Activated CD8-positive, alpha-beta T cell treated with anti-CD3 and anti-CD28 coated beads for 36 hours (primary cell): ENCODE results near the gene PTPRK. TPM values are rescaled to one million over a fixed set of nuclear protein-coding genes. Genes with fewer than 3 reads are reported as not detected.

Experiments used
- ATAC-seq: fragments of 200-7000 bp; cut with Tn5 transposase; one replicate; pipeline ENCODE4 v1.10.0; 2021; ENCODE audit warnings: mild to moderate bottlenecking, moderate library complexity
- CTCF ChIA-PET: fragments of 350-600 bp; sonication (Branson Sonifier 250); formaldehyde crosslinking; loops from one replicate; lab custom pipeline; 2021; ENCODE audit warnings: antibody characterized with exemption; lab: Charles Lee
- POLR2A ChIA-PET: fragments of 350-600 bp; sonication (Branson Sonifier 250); formaldehyde crosslinking; loops from one replicate; lab custom pipeline; 2021; ENCODE audit warnings: antibody characterized with exemption; lab: Charles Lee
- DNase-seq: peaks from one replicate; pipeline ENCODE4 v3.0.0-alpha.2; 2020
- H3K27ac Mint-ChIP-seq: one replicate; pipeline ENCODE4 v1.8.0; 2021; ENCODE audit warnings: mild to moderate bottlenecking, mixed read lengths
- H3K27me3 Mint-ChIP-seq: one replicate; pipeline ENCODE4 v1.8.0; 2021; ENCODE audit warnings: mixed read lengths
- H3K36me3 Mint-ChIP-seq: one replicate; pipeline ENCODE4 v1.8.0; 2021; ENCODE audit warnings: low read depth, mixed read lengths
- H3K4me1 Mint-ChIP-seq: one replicate; pipeline ENCODE4 v1.8.0; 2021; ENCODE audit warnings: low read depth, mixed read lengths
- H3K4me3 Mint-ChIP-seq: one replicate; pipeline ENCODE4 v1.8.0; 2021; ENCODE audit warnings: mild to moderate bottlenecking, moderate library complexity, mixed read lengths
- H3K9me3 Mint-ChIP-seq: one replicate; pipeline ENCODE4 v1.8.0; 2021; ENCODE audit warnings: mixed read lengths
- CTCF ChIP-seq: fragments of 200-600 bp; IDR thresholded peaks from one replicate; pipeline ENCODE4 v1.8.0; 2022; ENCODE audit warnings: antibody characterized with exemption, mild to moderate bottlenecking
- intact Hi-C: fragments of 100-400 bp; cut with micrococcal nuclease; formaldehyde crosslinking; loops from one replicate; pipeline ENCODE4 v1.10.0; 2022
- total RNA-seq, 2 experiments: library from RNA; stranded (reverse); gene quantifications; one replicate each; pipeline ENCODE4 v1.2.3, GENCODE V29; 2021

Gene PTPRK
- total RNA-seq, 2 experiments from 2014 or later = 7.7 to 8.9 TPM

- TF ChIP-seq CTCF = no peak
- no peaks in the 10 kb centered on the region for H3K27me3 Mint-ChIP-seq
- H3K27ac Mint-ChIP-seq = no peak overlapping the region
- H3K36me3 Mint-ChIP-seq = peaks cover 1% of the 10 kb centered on the region
- intact Hi-C loops = no loop called here
- no peak overlapping the region for H3K4me3 Mint-ChIP-seq
- DNase-seq (no peak), ATAC-seq (no peak)
- ChIA-PET CTCF (no interaction called here), POLR2A (no interaction called here)
- H3K9me3 Mint-ChIP-seq = no peaks in the 10 kb centered on the region
- peaks cover 26% of the 10 kb centered on the region for H3K4me1 Mint-ChIP-seq
These were observed 494.9 kb downstream of the PTPRK start for GRCh38 chr6:128025478-128025877.

GRCh38 chr6:128024969-128025368 lies 495.4 kb downstream of the PTPRK start:
- Mint-ChIP-seq H3K9me3 (no peaks in the 10 kb centered on the region), H3K27ac (no peak overlapping the region), H3K27me3 (no peaks in the 10 kb centered on the region), H3K4me1 (peaks cover 21% of the 10 kb centered on the region), H3K4me3 (no peak overlapping the region), H3K36me3 (peaks cover 1% of the 10 kb centered on the region)
- intact Hi-C loops = no loop called here
- no peak for TF ChIP-seq CTCF
- POLR2A ChIA-PET = no interaction called here
- ATAC-seq (no peak), DNase-seq (no peak)
- CTCF ChIA-PET = no interaction called here

- ChIA-PET POLR2A (interaction anchor here (0.8 kb wide), 2 partner anchors 9 to 150 kb away, joined by 3 read pairs; no protein-coding TSS in a partner anchor), CTCF (interaction anchor here (1.1 kb wide), 1 partner anchor 38 kb away, joined by 3 read pairs; no protein-coding TSS in a partner anchor)
- Mint-ChIP-seq H3K27ac (no peak overlapping the region), H3K9me3 (no peaks in the 10 kb centered on the region), H3K36me3 (peaks cover under 1% of the 10 kb centered on the region), H3K4me1 (peaks cover 27% of the 10 kb centered on the region), H3K4me3 (no peak overlapping the region), H3K27me3 (no peaks in the 10 kb centered on the region)
- intact Hi-C loops = no loop called here
- no peak for TF ChIP-seq CTCF
- no peak for DNase-seq
- ATAC-seq = no peak
These were observed 496.4 kb downstream of the PTPRK start for GRCh38 chr6:128024046-128024445.

GRCh38 chr6:128018821-128019220 lies 501.6 kb downstream of the PTPRK start:
- DNase-seq (no peak), ATAC-seq (peak; percentile 51)
- Mint-ChIP-seq H3K27me3 (no peaks in the 10 kb centered on the region), H3K27ac (no peak overlapping the region), H3K36me3 (peaks cover 3% of the 10 kb centered on the region), H3K9me3 (peaks cover 2% of the 10 kb centered on the region), H3K4me1 (peaks cover 24% of the 10 kb centered on the region), H3K4me3 (no peak overlapping the region)
- ChIA-PET POLR2A (no interaction called here), CTCF (no interaction called here)
- TF ChIP-seq CTCF = no peak
- intact Hi-C loops = no loop called here

- ChIA-PET POLR2A (interaction anchor here (0.6 kb wide), 1 partner anchor 300 kb away, joined by 3 read pairs; no protein-coding TSS in a partner anchor), CTCF (interaction anchor here (0.7 to 1.5 kb wide), 2 partner anchors 10 to 11 kb away, joined by 3 read pairs; no protein-coding TSS in a partner anchor)
- H3K4me3 Mint-ChIP-seq = no peak overlapping the region
- DNase-seq (peak; percentile 13), ATAC-seq (peak; percentile 55)
- peaks cover 2% of the 10 kb centered on the region for H3K9me3 Mint-ChIP-seq
- TF ChIP-seq CTCF = no peak
- intact Hi-C loops = no loop called here
- H3K4me1 Mint-ChIP-seq = peaks cover 35% of the 10 kb centered on the region
- H3K36me3 Mint-ChIP-seq = peaks cover 6% of the 10 kb centered on the region
- H3K27ac Mint-ChIP-seq = no peak overlapping the region
- no peaks in the 10 kb centered on the region for H3K27me3 Mint-ChIP-seq
These were observed 503.1 kb downstream of the PTPRK start for GRCh38 chr6:128017288-128017687.
